Activated CD8-positive, alpha-beta memory T cell treated with anti-CD3 and anti-CD28 coated beads, Interleukin-2, amount 50 U/mL, for 1 hour (primary cell): Measurements from ENCODE around the gene PARD3.

Source experiments
- DNase-seq: peaks from one replicate; pipeline ENCODE4 v3.0.0-alpha.2; 2020; ENCODE audit errors: extremely low read depth

Gene PARD3

GRCh38 chr10:34495938-34496337 lies 319.2 kb downstream of the PARD3 start:
- DNase-seq, result no peak

DNA sequence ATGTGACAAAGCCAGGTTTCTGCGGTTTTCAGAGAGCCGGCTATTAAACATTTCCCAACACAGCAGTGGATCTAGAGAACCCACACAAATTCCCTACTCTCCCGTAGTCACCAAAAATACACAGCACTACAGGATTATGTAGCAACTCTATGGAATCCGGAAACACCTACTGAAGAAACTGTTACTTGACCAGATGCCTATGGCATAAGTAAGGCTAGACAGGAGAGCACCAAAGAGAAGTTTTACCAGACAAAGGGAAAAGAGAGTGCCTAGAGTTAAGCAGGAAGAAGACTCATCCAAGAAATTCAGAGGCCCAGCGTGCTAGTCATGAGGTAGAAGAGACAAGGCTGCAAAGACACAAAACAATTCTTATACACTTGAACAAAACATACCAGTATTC lies 321.1 kb downstream of the PARD3 start:
- no peak for DNase-seq

- no peak for DNase-seq
Measured at GRCh38 chr10:34492081-34492480, 323.0 kb downstream of the PARD3 start.

GRCh38 chr10:34491678-34492077 lies 323.4 kb downstream of the PARD3 start:
- no peak for DNase-seq

GRCh38 chr10:34489973-34490745 lies 324.9 kb downstream of the PARD3 start:
- DNase-seq, result no peak

- no peak for DNase-seq
Measured at GRCh38 chr10:34489411-34489810, 325.7 kb downstream of the PARD3 start.

DNA sequence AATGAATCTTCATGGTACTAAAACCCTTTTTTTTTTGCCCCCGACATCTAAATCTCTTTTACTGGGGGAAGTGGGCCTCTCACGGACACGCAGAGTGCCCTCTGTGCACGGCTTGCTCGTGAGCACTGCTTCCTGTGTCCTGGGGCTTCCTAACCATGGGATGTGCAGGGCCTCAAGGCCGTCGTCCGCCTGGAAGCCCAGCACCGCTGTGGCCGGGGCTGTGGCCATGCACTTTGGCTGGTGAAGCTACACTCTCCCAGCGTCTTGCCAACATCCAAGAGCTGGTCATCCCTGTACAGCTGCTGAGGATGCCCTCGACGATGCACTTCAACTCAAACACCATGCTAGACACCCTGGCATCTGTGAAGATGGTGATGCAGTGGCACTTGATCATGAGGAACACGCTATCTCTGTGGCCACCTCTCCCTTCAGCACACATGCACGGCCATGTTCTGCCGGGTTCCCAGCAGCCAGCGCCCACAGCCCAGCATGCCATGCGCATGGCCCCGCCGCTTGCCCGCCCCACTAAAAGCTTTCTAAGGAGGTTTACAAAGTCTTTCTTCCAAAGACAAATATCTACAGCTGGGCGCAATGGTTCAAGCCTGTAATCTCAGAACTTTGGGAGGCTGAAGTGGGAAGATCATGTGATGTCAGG lies 326.5 kb downstream of the PARD3 start:
- DNase-seq, result no peak

GRCh38 chr10:34486008-34486407 lies 329.1 kb downstream of the PARD3 start:
- DNase-seq, result no peak

DNA sequence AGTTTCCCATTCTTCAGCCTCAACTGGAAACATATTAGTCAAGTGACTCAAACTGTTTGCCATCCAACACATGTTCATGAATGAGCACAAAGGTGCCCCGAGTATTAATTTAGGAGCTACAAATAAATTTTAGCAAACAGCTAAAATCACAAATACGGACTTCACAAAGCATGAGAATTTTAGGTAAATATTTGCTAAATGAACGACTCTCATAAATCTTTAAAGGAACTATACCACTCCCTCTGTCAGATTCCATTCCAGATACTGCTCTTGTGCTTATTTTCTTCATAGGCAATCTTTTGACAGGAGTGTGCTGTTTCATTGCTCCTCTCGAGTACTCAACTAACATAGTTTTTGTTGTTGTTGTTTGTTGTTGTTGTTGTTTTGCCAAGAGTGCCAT lies 330.9 kb downstream of the PARD3 start:
- no peak for DNase-seq

GRCh38 chr10:34480345-34480744 lies 334.8 kb downstream of the PARD3 start:
- no peak for DNase-seq

- DNase-seq, result no peak
Measured at GRCh38 chr10:34479520-34480179, 335.4 kb downstream of the PARD3 start.

DNA sequence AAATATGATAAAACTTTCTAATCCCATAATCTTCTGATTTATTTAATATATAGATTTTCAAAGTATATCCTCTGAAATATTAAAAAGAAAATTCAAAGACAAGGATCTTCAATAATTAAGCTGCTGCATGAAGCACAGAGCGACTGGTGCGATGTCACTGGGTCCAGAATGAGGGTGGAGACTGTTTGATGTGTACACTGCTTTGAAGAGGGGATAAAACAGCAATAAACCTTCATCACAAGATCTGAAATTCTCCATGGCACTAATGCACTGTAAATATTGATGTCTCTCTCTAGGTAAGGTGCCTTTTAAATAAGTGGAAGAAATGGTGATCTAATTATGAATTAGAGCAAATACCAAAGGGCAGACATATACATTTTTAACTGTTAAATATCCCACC lies 337.8 kb downstream of the PARD3 start:
- no peak for DNase-seq

DNA sequence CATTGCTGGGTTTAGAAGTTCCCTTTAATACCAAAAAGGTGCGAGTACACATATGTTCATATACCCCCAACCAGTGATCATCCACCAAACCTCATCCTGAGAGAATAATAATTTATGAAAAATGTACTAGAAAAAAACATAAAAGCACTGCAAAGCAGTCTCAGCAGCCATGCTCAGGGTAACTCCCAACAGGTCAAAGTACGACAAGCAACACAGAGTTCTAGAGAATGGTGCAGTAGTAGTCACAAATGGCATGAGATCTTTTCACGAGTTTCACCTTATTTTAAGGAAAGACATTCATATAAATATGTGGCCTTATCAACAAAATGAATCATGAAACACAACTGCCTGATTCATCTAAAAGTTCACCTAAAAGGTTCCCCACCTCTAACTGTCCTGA lies 338.5 kb downstream of the PARD3 start:
- no peak for DNase-seq

DNA sequence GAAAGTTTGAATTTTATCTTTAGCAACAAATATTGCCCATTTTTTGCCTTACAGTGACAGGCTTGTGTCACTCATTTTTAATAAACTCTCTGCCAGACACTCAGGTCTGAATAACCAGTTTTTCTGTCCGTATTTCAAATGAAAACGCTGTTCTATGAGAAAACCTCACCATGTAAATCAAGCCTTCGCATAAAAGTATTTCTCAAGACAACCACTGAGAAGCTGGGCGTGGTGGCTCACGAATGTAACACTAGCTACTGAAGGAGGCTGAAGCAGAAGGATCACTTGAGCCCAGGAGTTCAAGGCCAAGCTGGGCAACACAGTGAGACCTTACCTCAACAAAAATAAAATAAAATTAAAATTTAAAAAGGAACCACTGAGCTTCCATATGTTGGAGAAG lies 339.3 kb downstream of the PARD3 start:
- no peak for DNase-seq

- DNase-seq, result no peak
Measured at GRCh38 chr10:34475274-34475646, 339.8 kb downstream of the PARD3 start.

DNA sequence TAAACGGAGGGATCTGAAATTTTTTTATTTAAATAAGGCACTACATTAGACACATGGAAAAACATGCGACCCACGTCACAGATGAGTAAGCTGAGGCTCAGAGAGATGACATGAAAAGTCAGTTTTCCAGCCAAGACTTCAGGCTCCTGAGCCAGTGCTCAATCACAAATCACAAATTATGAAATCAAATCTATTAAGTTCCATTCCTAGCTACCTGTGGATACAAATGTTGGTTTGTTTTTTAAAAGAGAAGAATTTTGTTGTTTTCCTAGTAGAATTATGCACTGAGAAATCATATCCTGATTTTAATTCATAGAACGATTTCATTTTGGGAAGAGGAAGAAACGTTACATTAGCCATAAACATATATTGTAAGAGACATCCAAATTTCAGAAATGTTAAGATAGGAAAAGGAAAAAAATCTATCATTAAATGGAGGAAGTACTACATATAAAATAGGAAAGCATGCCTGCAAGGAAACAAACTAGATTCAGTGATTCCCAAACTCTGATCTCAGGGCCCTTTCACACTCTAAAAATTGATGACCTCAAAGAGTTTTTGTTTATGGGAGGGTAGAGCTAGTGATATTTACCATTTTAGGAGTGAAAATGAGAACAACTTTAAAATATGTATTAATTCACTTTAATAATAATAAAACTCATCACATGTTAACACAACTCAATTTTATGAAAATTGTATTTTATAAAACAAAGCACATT lies 340.4 kb downstream of the PARD3 start:
- DNase-seq, result no peak

DNA sequence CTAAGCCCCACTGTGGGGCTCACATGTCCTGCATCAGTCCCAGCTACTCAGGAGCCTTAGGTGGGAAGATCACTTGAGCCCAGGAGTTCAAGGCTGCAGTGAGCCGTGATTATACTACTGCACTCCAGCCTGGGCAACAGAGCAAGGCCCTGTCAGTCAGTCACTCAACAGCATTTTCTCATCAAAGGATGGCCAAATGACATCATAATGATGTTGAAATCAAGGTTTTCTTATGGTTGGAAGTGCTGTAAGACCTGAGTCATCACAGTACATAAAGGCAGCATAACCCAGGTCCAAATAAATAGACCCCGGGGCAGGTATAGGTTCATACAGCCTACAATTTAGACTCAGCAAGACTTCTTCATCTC lies 341.1 kb downstream of the PARD3 start:
- DNase-seq, result no peak

- DNase-seq, result no peak
Measured at GRCh38 chr10:34473174-34474008, 341.7 kb downstream of the PARD3 start.

DNA sequence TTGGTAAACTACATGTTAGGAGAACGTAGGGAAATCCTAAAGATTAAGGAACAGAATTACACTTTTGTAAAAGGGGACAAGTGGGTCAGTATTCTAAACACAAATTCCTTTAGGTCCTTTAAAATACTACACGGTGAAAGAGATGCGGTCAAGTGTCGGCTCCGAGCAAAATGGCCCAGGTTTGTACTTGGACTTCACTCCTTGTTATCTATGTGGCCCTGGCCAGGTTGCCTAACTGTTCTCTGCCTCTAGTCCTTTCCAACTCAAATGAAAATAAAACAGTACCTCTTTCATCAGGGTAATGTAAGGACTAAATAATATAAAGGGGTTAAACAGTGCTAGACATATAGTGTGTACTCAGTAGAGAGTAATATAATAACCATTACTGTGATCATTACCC lies 344.8 kb downstream of the PARD3 start:
- no peak for DNase-seq

- DNase-seq, result no peak
Measured at GRCh38 chr10:34469446-34469845, 345.6 kb downstream of the PARD3 start.

GRCh38 chr10:34467902-34468301 lies 347.2 kb downstream of the PARD3 start:
- no peak for DNase-seq

GRCh38 chr10:34467364-34467763 lies 347.7 kb downstream of the PARD3 start:
- DNase-seq, result no peak
